Astrocyte (in vitro differentiated cells and primary cell): Measurements from ENCODE around the gene NR2F2. TPM values are rescaled to one million over a fixed set of nuclear protein-coding genes. Genes with fewer than 3 reads are reported as not detected.

ENCODE experiments used
- DNase-seq: peaks from one replicate; pipeline ENCODE4 v3.0.0-alpha.2; 2010; ENCODE audit warnings: low read depth
- FAIRE-seq: peaks from 2 replicates; lab custom pipeline; 2011; peaks lifted over from hg19 to GRCh38; lab: Jason Lieb, UNC
- H2AFZ ChIP-seq: 2 replicates; pipeline ENCODE4 v1.6.0; 2012; ENCODE audit warnings: low read depth, low read length, inconsistent platforms
- H3K27ac ChIP-seq: 2 replicates; pipeline ENCODE4 v1.5.1; 2011; ENCODE audit warnings: low read depth, low read length, inconsistent platforms
- H3K27me3 ChIP-seq: 2 replicates; pipeline ENCODE4 v1.6.0; 2011; ENCODE audit warnings: low read length, inconsistent platforms; ENCODE audit not compliant: insufficient read depth
- H3K36me3 ChIP-seq: 2 replicates; pipeline ENCODE4 v1.5.1; 2011; ENCODE audit warnings: low read length, inconsistent platforms; ENCODE audit not compliant: insufficient read depth
- H3K4me1 ChIP-seq: 2 replicates; pipeline ENCODE4 v1.5.1; 2011; ENCODE audit warnings: low read length, inconsistent platforms; ENCODE audit not compliant: insufficient read depth
- H3K4me2 ChIP-seq: 2 replicates; pipeline ENCODE4 v1.6.0; 2012; ENCODE audit warnings: low read length, inconsistent platforms
- H3K4me3 ChIP-seq: 2 replicates; pipeline ENCODE4 v1.5.1; 2011; ENCODE audit warnings: low read depth, mild to moderate bottlenecking, low read length, inconsistent platforms; ENCODE audit not compliant: insufficient read depth
- H3K79me2 ChIP-seq: 2 replicates; pipeline ENCODE4 v1.6.0; 2012; ENCODE audit warnings: mild to moderate bottlenecking, low read length, inconsistent platforms; ENCODE audit not compliant: insufficient read depth
- H3K9ac ChIP-seq: 2 replicates; pipeline ENCODE4 v1.6.0; 2012; ENCODE audit warnings: mild to moderate bottlenecking, low read length, inconsistent platforms
- H3K9me3 ChIP-seq: 2 replicates; pipeline ENCODE4 v1.5.1; 2012; ENCODE audit warnings: low read depth, mild to moderate bottlenecking, low read length, inconsistent platforms; ENCODE audit not compliant: insufficient read depth
- H4K20me1 ChIP-seq: 2 replicates; pipeline ENCODE4 v1.6.0; 2012; ENCODE audit warnings: low read length, inconsistent platforms; ENCODE audit not compliant: insufficient read depth
- H3K27ac Mint-ChIP-seq: one replicate; pipeline ENCODE4 v1.8.0; 2021; ENCODE audit warnings: mild to moderate bottlenecking, mixed read lengths; ENCODE audit not compliant: unreplicated experiment
- H3K27me3 Mint-ChIP-seq: one replicate; pipeline ENCODE4 v1.8.0; 2021; ENCODE audit warnings: low read depth, mixed read lengths; ENCODE audit not compliant: unreplicated experiment
- H3K36me3 Mint-ChIP-seq: one replicate; pipeline ENCODE4 v1.8.0; 2021; ENCODE audit warnings: low read depth, mixed read lengths; ENCODE audit not compliant: unreplicated experiment
- H3K4me1 Mint-ChIP-seq: one replicate; pipeline ENCODE4 v1.8.0; 2021; ENCODE audit warnings: low read depth, mixed read lengths; ENCODE audit not compliant: unreplicated experiment
- H3K4me3 Mint-ChIP-seq: one replicate; pipeline ENCODE4 v1.8.0; 2021; ENCODE audit warnings: mild to moderate bottlenecking, moderate library complexity, mixed read lengths; ENCODE audit not compliant: unreplicated experiment
- H3K9me3 Mint-ChIP-seq: one replicate; pipeline ENCODE4 v1.8.0; 2021; ENCODE audit warnings: mild to moderate bottlenecking, mixed read lengths; ENCODE audit not compliant: unreplicated experiment
- EZH2 ChIP-seq: IDR thresholded peaks from 2 replicates; pipeline ENCODE4 v1.6.1; 2012; ENCODE audit warnings: mild to moderate bottlenecking, low read length, inconsistent platforms; ENCODE audit not compliant: insufficient read depth
- total RNA-seq: library from RNA; stranded (reverse); gene quantifications from 2 replicates; pipeline ENCODE4 v1.2.1, GENCODE V29; 2021
- TF ChIP-seq, protein P1 (sequence below): IDR thresholded peaks from 2 replicates; pipeline ENCODE4 v1.5.1; 2011; ENCODE audit warnings: low read depth, mild to moderate bottlenecking, inconsistent platforms, low read length, moderate library complexity; ENCODE audit not compliant: insufficient read depth

The NR2F2 gene
- total RNA-seq, 1 donor from 2014 or later, result 75.8 TPM

DNA sequence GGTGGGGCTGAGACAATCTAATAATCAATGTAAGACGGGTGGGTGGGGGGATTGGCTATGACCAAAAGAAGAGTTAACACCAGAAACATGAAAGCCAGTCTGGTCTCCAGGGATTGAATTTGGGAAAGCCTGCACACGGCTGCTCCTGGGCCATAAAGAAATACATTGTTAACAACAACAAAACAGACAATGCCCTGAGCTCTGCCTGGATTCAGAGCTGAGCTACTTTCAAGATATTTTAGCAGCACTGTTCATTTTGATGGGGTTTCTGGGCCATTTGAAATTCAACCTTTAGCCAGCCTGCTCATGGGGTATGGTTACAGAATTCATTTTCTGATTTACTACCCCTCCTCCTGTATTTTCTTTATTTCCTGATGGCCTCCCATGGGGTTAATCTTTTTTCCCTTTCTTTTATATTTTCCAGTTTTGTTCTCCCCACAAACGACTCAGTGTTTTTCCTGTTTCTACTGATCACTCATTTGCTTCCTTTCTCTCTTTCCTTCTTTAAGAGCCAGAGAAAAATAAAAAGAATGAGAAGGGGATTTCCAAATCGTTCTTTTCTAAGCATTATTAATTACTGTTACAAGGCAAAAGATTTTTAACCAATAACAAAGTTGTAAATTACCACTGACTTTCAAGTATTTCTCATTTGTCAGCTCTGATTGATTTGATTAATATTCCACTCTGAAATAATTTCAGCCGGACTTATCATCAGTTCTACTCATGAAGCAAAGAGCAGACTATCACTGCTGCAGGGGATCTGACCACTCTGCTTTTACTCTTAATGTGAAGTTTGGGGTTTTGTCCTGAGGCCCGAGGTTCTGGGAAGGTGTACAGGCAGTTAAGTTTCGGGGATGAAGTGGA is 19.6 kb downstream of the NR2F2 start:
- H3K9me3 ChIP-seq, result no peaks in the 10 kb centered on the region
- DNase-seq (no peak), FAIRE-seq (no peak)
- peaks cover 35% of the 10 kb centered on the region for H4K20me1 ChIP-seq
- TF ChIP-seq EZH2, result no peak
- TF ChIP-seq, protein P1, sequence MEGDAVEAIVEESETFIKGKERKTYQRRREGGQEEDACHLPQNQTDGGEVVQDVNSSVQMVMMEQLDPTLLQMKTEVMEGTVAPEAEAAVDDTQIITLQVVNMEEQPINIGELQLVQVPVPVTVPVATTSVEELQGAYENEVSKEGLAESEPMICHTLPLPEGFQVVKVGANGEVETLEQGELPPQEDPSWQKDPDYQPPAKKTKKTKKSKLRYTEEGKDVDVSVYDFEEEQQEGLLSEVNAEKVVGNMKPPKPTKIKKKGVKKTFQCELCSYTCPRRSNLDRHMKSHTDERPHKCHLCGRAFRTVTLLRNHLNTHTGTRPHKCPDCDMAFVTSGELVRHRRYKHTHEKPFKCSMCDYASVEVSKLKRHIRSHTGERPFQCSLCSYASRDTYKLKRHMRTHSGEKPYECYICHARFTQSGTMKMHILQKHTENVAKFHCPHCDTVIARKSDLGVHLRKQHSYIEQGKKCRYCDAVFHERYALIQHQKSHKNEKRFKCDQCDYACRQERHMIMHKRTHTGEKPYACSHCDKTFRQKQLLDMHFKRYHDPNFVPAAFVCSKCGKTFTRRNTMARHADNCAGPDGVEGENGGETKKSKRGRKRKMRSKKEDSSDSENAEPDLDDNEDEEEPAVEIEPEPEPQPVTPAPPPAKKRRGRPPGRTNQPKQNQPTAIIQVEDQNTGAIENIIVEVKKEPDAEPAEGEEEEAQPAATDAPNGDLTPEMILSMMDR, result no peak
- H3K27me3 ChIP-seq, result no peaks in the 10 kb centered on the region
- Mint-ChIP-seq H3K27me3 (peaks cover 70% of the 10 kb centered on the region), H3K4me1 (peaks cover 38% of the 10 kb centered on the region), H3K36me3 (peaks cover 17% of the 10 kb centered on the region), H3K9me3 (peaks cover 7% of the 10 kb centered on the region), H3K27ac (no peak overlapping the region), H3K4me3 (peak overlapping the region; percentile 35)
- H3K27ac ChIP-seq, result peak overlapping the region; percentile 90
- H2AFZ ChIP-seq, result no peak overlapping the region
- peak overlapping the region; percentile 96 for H3K9ac ChIP-seq
- H3K36me3 ChIP-seq, result peaks cover 21% of the 10 kb centered on the region
- peaks cover 87% of the 10 kb centered on the region for H3K4me1 ChIP-seq
- no peak overlapping the region for H3K4me3 ChIP-seq
- H3K79me2 ChIP-seq, result peaks cover 76% of the 10 kb centered on the region
- H3K4me2 ChIP-seq, result peak overlapping the region; percentile 93

DNA sequence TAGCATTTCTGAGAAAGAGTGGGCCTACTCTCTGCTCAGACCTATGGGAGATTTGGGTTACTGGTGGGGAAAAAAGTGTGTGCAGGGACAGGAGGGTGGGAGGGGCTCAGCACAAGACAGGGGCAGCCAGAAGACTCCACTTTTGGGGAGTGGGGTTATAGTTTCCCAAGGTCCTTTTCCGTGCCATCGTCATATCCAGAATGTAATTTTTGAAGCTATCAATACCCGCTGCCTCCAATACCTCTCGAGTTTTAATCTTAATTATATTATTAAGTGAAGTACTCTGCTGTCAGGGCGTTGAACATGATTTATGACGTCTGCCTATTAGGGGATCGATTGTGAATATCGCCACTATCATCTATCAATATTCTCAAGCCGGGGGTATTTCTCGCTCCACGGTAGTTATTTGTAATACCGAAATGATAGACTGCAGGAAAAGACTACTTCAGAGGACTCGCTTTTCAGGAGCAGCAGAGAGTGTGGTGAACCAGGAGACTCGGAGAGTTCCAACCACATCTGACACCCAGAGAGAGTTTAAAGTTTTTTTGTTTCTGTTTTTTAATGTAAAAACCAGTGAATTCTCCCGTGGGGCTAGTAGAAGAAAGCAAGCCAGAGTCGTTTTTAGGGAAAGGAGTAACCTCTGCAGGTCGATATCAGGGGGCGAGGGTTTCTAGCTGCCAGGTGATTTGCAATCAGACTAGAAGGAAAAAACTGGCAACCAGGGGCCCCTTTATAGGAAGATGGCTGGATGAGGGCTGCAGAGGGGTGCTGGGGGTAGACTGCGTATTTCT is 20.6 kb downstream of the NR2F2 start:
- Histone ChIP-seq H4K20me1 (peaks cover 32% of the 10 kb centered on the region), H3K4me2 (peak overlapping the region; percentile 93), H2AFZ (no peak overlapping the region), H3K4me1 (peaks cover 80% of the 10 kb centered on the region), H3K9me3 (no peaks in the 10 kb centered on the region), H3K27ac (peak overlapping the region; percentile 90), H3K9ac (peak overlapping the region; percentile 96), H3K4me3 (no peak overlapping the region), H3K79me2 (peaks cover 69% of the 10 kb centered on the region), H3K36me3 (peaks cover 21% of the 10 kb centered on the region), H3K27me3 (no peaks in the 10 kb centered on the region)
- DNase-seq, result no peak
- Mint-ChIP-seq H3K4me3 (no peak overlapping the region), H3K9me3 (peaks cover 7% of the 10 kb centered on the region), H3K27ac (peak overlapping the region; percentile 66), H3K36me3 (peaks cover 14% of the 10 kb centered on the region), H3K4me1 (peaks cover 29% of the 10 kb centered on the region), H3K27me3 (peaks cover 64% of the 10 kb centered on the region)
- no peak for TF ChIP-seq EZH2
- TF ChIP-seq, protein P1, result no peak
- no peak for FAIRE-seq
